Measurements from ENCODE around the gene MUC2. TPM values are rescaled to one million over a fixed set of nuclear protein-coding genes. Genes with fewer than 3 reads are reported as not detected.

Gene MUC2
- total and polyA plus RNA-seq, 2 of the 4 experiments (the other 2 are of a cell fraction), result not detected

DNA sequence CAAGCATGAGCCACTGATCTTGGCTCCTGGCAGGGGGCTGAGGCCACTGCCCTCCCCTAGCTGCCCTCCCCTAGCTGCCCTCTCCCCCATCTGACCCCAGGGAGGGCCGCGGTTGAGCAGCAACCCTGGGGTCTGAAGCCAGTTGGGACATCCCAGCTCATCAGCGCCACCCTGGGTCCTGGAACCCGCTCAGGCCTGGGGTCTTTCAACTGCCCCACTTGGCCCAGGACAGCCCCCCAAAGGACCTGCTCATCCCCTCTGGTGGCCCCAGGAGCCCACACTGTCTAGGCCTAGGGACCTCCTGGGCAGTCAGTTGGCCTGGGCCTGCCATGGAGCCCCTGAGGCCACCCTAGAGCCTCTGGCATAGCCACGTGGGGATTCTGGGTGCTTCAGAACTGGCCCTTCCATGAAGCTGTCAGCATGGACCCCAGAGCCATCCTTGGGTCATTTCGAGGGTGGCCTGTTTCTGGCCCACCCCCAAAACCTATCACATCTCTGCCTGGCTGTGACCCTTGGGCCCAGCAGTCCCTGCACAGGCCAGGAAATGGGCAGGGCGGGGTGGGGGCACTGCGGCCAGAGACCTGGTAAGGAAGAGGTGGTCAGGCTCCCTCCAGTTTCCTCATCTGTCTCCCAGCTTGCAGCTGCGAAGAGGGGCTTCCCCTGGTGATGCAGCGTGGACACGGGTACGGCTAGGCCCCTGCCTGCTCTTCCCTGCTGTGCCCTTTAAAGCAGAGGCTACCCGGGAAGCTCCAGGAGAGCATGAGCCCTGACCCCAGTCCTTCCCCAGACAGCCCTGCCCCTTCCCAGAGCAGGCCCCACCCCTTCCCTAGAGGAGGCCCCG is 37.9 kb downstream of the MUC2 start:
- no peaks in the 10 kb centered on the region for H3K79me1 ChIP-seq (ENCODE audit: low read depth in 1 of 2, low read length in 2 of 2)
- BruUV-seq (replicated peaks), result no TSS peak
- H3K4me3 ChIP-seq (ENCODE audit: insufficient read depth, low read depth, low read length), result no peak overlapping the region
- H2AK9ac ChIP-seq (replicated peaks; ENCODE audit: low read depth, low read length, poor library complexity), result no peak overlapping the region
- H4K5ac ChIP-seq (ENCODE audit: low read depth, low read length), result no peak overlapping the region
- no peaks in the 10 kb centered on the region for H3K9me3 ChIP-seq (ENCODE audit: control insufficient read depth, insufficient read depth, low read length)
- no peak overlapping the region for H4K91ac ChIP-seq (ENCODE audit: insufficient read depth, low read depth, low read length)
- ATAC-seq (ENCODE audit: low read depth) (no peak), DNase-seq (no peak)
- H3K4me2 ChIP-seq (ENCODE audit: low read depth, low read length), result no peak overlapping the region
- 79% methylated on average over 4 of the region's 14 CpGs; no CpG with 5 or more reads in 1 of the 2 experiments for WGBS, 2 experiments (ENCODE audit: extremely low coverage in 2 of 2, insufficient read length in 1 of 2)
- ChIA-PET POLR2A (ENCODE audit: unreplicated experiment) (no interaction called here), CTCF (no interaction called here)
- no peak overlapping the region for H2BK20ac ChIP-seq (ENCODE audit: low read depth, low read length)
- no peaks in the 10 kb centered on the region for H4K20me1 ChIP-seq (ENCODE audit: insufficient read depth, low read length)
- peaks cover 18% of the 10 kb centered on the region; the same call in 1 of the 2 replicates for H3K27me3 ChIP-seq (ENCODE audit: control insufficient read depth, insufficient read depth, low read length)
- H2BK5ac ChIP-seq (ENCODE audit: low read depth, low read length, poor library complexity, severe bottlenecking), result no peak overlapping the region
- H3K9ac ChIP-seq (ENCODE audit: low read depth, low read length), result no peak overlapping the region
- no peak overlapping the region for H3K18ac ChIP-seq (ENCODE audit: low read depth, low read length)
- TF ChIP-seq RFX5 (IDR thresholded peaks at IDR 0.05; ENCODE audit: low read depth, low read length), result no peak
- no peak for TF ChIP-seq RCOR1 (IDR thresholded peaks at IDR 0.05; ENCODE audit: insufficient replicate concordance, low read length)
- no peak for TF ChIP-seq MAFK (IDR thresholded peaks at IDR 0.05; ENCODE audit: low read depth, low read length)
- no peak for TF ChIP-seq NFE2L2 (IDR thresholded peaks at IDR 0.05; ENCODE audit: low read depth, low read length)
- TF ChIP-seq SMC3 (IDR thresholded peaks at IDR 0.05; ENCODE audit: low read depth, low read length), result no peak
- no peak for TF ChIP-seq FOS (IDR thresholded peaks at IDR 0.05; ENCODE audit: low read depth, low read length)
- TF ChIP-seq, protein P1, sequence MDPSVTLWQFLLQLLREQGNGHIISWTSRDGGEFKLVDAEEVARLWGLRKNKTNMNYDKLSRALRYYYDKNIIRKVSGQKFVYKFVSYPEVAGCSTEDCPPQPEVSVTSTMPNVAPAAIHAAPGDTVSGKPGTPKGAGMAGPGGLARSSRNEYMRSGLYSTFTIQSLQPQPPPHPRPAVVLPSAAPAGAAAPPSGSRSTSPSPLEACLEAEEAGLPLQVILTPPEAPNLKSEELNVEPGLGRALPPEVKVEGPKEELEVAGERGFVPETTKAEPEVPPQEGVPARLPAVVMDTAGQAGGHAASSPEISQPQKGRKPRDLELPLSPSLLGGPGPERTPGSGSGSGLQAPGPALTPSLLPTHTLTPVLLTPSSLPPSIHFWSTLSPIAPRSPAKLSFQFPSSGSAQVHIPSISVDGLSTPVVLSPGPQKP (IDR thresholded peaks at IDR 0.05; ENCODE audit: borderline replicate concordance, low read depth, low read length), result no peak
- TF ChIP-seq, protein P2, sequence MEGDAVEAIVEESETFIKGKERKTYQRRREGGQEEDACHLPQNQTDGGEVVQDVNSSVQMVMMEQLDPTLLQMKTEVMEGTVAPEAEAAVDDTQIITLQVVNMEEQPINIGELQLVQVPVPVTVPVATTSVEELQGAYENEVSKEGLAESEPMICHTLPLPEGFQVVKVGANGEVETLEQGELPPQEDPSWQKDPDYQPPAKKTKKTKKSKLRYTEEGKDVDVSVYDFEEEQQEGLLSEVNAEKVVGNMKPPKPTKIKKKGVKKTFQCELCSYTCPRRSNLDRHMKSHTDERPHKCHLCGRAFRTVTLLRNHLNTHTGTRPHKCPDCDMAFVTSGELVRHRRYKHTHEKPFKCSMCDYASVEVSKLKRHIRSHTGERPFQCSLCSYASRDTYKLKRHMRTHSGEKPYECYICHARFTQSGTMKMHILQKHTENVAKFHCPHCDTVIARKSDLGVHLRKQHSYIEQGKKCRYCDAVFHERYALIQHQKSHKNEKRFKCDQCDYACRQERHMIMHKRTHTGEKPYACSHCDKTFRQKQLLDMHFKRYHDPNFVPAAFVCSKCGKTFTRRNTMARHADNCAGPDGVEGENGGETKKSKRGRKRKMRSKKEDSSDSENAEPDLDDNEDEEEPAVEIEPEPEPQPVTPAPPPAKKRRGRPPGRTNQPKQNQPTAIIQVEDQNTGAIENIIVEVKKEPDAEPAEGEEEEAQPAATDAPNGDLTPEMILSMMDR (conservative IDR thresholded peaks at IDR 0.05; ENCODE audit: low read depth, low read length), result no peak
- TF ChIP-seq CEBPB (IDR thresholded peaks at IDR 0.05; ENCODE audit: low read depth, low read length), result no peak
- no peak for TF ChIP-seq BHLHE40 (IDR thresholded peaks at IDR 0.05; ENCODE audit: low read depth, low read length)
- TF ChIP-seq MAZ (IDR thresholded peaks at IDR 0.05; ENCODE audit: borderline replicate concordance, low read depth, low read length), result no peak
- TF ChIP-seq MXI1 (IDR thresholded peaks at IDR 0.05; ENCODE audit: borderline replicate concordance, low read depth, low read length), result no peak
- no peak for TF ChIP-seq POLR2A (IDR thresholded peaks at IDR 0.05; ENCODE audit: low read depth, low read length)
- no peak for TF ChIP-seq RAD21 (IDR thresholded peaks at IDR 0.05; ENCODE audit: low read length)
- TF ChIP-seq, protein P3, sequence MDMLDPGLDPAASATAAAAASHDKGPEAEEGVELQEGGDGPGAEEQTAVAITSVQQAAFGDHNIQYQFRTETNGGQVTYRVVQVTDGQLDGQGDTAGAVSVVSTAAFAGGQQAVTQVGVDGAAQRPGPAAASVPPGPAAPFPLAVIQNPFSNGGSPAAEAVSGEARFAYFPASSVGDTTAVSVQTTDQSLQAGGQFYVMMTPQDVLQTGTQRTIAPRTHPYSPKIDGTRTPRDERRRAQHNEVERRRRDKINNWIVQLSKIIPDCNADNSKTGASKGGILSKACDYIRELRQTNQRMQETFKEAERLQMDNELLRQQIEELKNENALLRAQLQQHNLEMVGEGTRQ (IDR thresholded peaks at IDR 0.05; ENCODE audit: low read depth, low read length), result no peak
- in situ Hi-C loops (cut with MboI; ENCODE audit: low sequenced_read_pairs), result no loop called here
- no peak overlapping the region for H3K4ac ChIP-seq (ENCODE audit: low read depth, low read length)
- dilution Hi-C loops (cut with HindIII; ENCODE audit: low sequenced_read_pairs, unreplicated experiment), result no loop called here
- H2BK120ac ChIP-seq (ENCODE audit: low read depth, low read length), result no peak overlapping the region
- no peak overlapping the region for H3K14ac ChIP-seq (replicated peaks; ENCODE audit: low read depth, low read length)
- no peak overlapping the region for H3K56ac ChIP-seq (ENCODE audit: extremely low read depth, insufficient read depth, low read length)
- no peak overlapping the region for H2AFZ ChIP-seq (replicated peaks; ENCODE audit: low read length, poor library complexity)
- H3K23ac ChIP-seq (ENCODE audit: low read depth, low read length), result no peak overlapping the region
- no peaks in the 10 kb centered on the region for H3K4me1 ChIP-seq (ENCODE audit: control insufficient read depth, insufficient read depth, low read length)
- H3K27ac ChIP-seq (ENCODE audit: insufficient read depth, low read length), result no peak overlapping the region
- H2AK5ac ChIP-seq (ENCODE audit: low read depth, low read length), result no peak overlapping the region
- H3K9me1 ChIP-seq (ENCODE audit: insufficient read depth, low read length), result no peaks in the 10 kb centered on the region
- H3K36me3 ChIP-seq (ENCODE audit: control insufficient read depth, insufficient read depth, low read length), result no peaks in the 10 kb centered on the region
- intact Hi-C loops (cut with micrococcal nuclease), result no loop called here
- no peak overlapping the region for H2BK15ac ChIP-seq (ENCODE audit: low read depth, low read length)
- no peak overlapping the region for H4K8ac ChIP-seq (ENCODE audit: low read depth in 2 of 2, low read length in 2 of 2)

All from IMR-90 (cell line).